ENCODE results near the gene MICU1. TPM values are rescaled to one million over a fixed set of nuclear protein-coding genes. Genes with fewer than 3 reads are reported as not detected.

Gene MICU1
- total RNA-seq, 2 experiments from 2014 or later: 27.2 to 33.6 TPM

DNA sequence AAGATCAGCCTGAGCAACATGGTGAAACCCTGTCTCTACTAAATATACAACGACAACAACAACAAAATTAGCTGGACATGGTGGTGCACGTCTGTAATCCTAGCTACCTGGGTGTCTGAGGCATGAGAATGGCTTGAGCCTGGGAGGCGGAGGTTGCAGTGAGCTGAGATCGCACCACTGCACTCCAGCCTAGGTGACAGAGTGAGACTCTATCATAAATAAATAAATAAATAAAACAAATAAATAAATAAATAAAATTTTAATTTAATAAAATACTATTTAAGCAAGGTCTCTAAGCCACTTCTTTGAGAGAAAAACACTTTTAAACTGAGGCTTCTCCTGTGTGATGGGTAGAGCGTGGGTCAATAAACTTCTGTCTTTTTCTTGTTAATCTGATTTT is 38.3 kb downstream of the MICU1 start:
- Histone ChIP-seq H3K27ac (ENCODE audit: low read depth, low read length, poor library complexity, severe bottlenecking) (no peak overlapping the region), H3K36me3 (ENCODE audit: insufficient read depth, low read length) (no peaks in the 10 kb centered on the region), H3K4me3 (ENCODE audit: low read depth, low read length, poor library complexity, severe bottlenecking) (no peak overlapping the region), H3K9me3 (ENCODE audit: low read length) (no peaks in the 10 kb centered on the region; the same call in 1 of the 2 replicates), H3K4me1 (ENCODE audit: insufficient read depth, low read length, poor library complexity, severe bottlenecking) (no peaks in the 10 kb centered on the region), H3K9me2 (ENCODE audit: insufficient read depth, low read length) (no peaks in the 10 kb centered on the region), H4K20me1 (ENCODE audit: insufficient read depth, low read length) (no peaks in the 10 kb centered on the region; the same call in 1 of the 2 replicates), H3K4me2 (ENCODE audit: low read length) (no peak overlapping the region), H2AFZ (ENCODE audit: low read length) (no peak overlapping the region), H3K79me2 (ENCODE audit: insufficient read depth, low read depth, low read length) (no peaks in the 10 kb centered on the region)
- DNase-seq (ENCODE audit: low spot score): no peak
- BruUV-seq (replicated peaks): no TSS peak
- ChIA-PET POLR2A (no interaction called here), CTCF (ENCODE audit: unreplicated experiment) (no interaction called here)
- TF ChIP-seq EZH2phosphoT487 (IDR thresholded peaks at IDR 0.05; ENCODE audit: borderline replicate concordance, low read depth, low read length): no peak
- no peak for TF ChIP-seq CTCF (conservative IDR thresholded peaks at IDR 0.05; ENCODE audit: low read length)
- intact Hi-C loops (cut with micrococcal nuclease; ENCODE audit: unreplicated experiment): no loop called here

DNA sequence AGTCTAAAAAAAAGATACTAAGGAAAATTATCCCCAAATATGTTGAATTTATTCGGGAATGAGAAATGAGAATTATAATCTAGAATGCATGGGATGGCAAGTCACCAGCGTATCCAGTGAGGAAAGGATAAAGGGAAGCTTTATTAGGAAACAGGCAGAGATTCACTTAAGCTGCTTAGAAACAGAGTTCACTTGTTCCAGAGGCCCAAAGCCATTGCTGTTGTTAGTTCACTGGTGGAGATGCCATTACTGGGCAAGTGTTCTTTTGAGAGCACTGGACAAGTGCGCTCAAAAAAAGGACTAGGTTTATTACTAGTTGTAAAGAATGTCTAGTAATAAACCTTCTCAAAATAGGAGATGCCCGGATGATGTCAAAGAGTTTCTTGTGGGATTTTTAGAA is 51.2 kb downstream of the MICU1 start:
- intact Hi-C loops (cut with micrococcal nuclease; ENCODE audit: unreplicated experiment): no loop called here
- Histone ChIP-seq H3K9me2 (ENCODE audit: insufficient read depth, low read length) (no peaks in the 10 kb centered on the region; the same call in 1 of the 2 replicates), H3K9me3 (ENCODE audit: low read length) (no peaks in the 10 kb centered on the region), H3K27ac (ENCODE audit: low read depth, low read length, poor library complexity, severe bottlenecking) (no peak overlapping the region), H3K4me1 (ENCODE audit: insufficient read depth, low read length, poor library complexity, severe bottlenecking) (no peaks in the 10 kb centered on the region), H2AFZ (ENCODE audit: low read length) (no peak overlapping the region), H4K20me1 (ENCODE audit: insufficient read depth, low read length) (no peaks in the 10 kb centered on the region), H3K4me3 (ENCODE audit: low read depth, low read length, poor library complexity, severe bottlenecking) (no peak overlapping the region), H3K79me2 (ENCODE audit: insufficient read depth, low read depth, low read length) (no peaks in the 10 kb centered on the region), H3K36me3 (ENCODE audit: insufficient read depth, low read length) (no peaks in the 10 kb centered on the region), H3K4me2 (ENCODE audit: low read length) (no peak overlapping the region)
- no peak for DNase-seq (ENCODE audit: low spot score)
- TF ChIP-seq EZH2phosphoT487 (IDR thresholded peaks at IDR 0.05; ENCODE audit: borderline replicate concordance, low read depth, low read length): no peak
- no peak for TF ChIP-seq CTCF (conservative IDR thresholded peaks at IDR 0.05; ENCODE audit: low read length)
- no TSS peak for BruUV-seq (replicated peaks)
- ChIA-PET POLR2A (interaction anchor here (1.0 kb wide), 1 partner anchor 51 kb away, joined by 3 read pairs; the partner anchor contains the start of gene MICU1), CTCF (ENCODE audit: unreplicated experiment) (no interaction called here)

DNA sequence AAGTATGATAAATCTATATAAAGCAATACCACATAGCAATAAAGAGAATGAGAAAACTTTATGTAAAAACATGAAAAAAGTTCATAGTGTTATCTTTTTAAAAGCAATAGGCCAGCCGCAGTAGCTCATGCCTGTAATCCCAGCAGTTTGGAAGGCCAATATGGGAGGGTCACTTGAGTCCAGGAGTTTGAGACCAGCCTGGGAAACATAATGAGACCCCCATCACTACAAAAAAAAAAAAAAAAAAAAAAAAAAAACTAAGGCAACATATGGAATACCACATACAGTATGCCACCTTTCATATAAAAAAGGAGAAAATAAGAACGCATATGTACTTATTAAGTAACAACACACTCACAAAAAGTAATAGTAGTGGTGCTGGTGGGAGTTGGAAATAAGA is 52.8 kb downstream of the MICU1 start:
- no peak for TF ChIP-seq CTCF (conservative IDR thresholded peaks at IDR 0.05; ENCODE audit: low read length)
- no peak for TF ChIP-seq EZH2phosphoT487 (IDR thresholded peaks at IDR 0.05; ENCODE audit: borderline replicate concordance, low read depth, low read length)
- Histone ChIP-seq H3K27ac (ENCODE audit: low read depth, low read length, poor library complexity, severe bottlenecking) (no peak overlapping the region), H3K4me1 (ENCODE audit: insufficient read depth, low read length, poor library complexity, severe bottlenecking) (no peaks in the 10 kb centered on the region), H3K4me3 (ENCODE audit: low read depth, low read length, poor library complexity, severe bottlenecking) (no peak overlapping the region), H3K36me3 (ENCODE audit: insufficient read depth, low read length) (no peaks in the 10 kb centered on the region), H3K79me2 (ENCODE audit: insufficient read depth, low read depth, low read length) (no peaks in the 10 kb centered on the region), H3K9me3 (ENCODE audit: low read length) (no peaks in the 10 kb centered on the region), H3K9me2 (ENCODE audit: insufficient read depth, low read length) (no peaks in the 10 kb centered on the region; the same call in 1 of the 2 replicates), H3K4me2 (ENCODE audit: low read length) (no peak overlapping the region), H2AFZ (ENCODE audit: low read length) (no peak overlapping the region), H4K20me1 (ENCODE audit: insufficient read depth, low read length) (no peaks in the 10 kb centered on the region)
- no peak for DNase-seq (ENCODE audit: low spot score)
- ChIA-PET CTCF (ENCODE audit: unreplicated experiment) (no interaction called here), POLR2A (interaction anchor here (0.6 to 0.7 kb wide), 3 partner anchors 52 to 85 kb away, joined by 3 to 5 read pairs (median 5); no protein-coding TSS in a partner anchor)
- intact Hi-C loops (cut with micrococcal nuclease; ENCODE audit: unreplicated experiment): no loop called here
- BruUV-seq (replicated peaks): no TSS peak

Measured in OCI-LY7 (cell line).